Karpas-422 (cell line): ENCODE measurements around the gene STOML2. TPM values are rescaled to one million over a fixed set of nuclear protein-coding genes. Genes with fewer than 3 reads are reported as not detected.

Experiments
- DNase-seq: peaks from one replicate; pipeline ENCODE4 v3.0.0-alpha.2; 2015
- H2AFZ ChIP-seq: fragments of 200-600 bp; sonication (generic); 2 replicates; pipeline ENCODE4 v1.6.1; 2014; ENCODE audit warnings: antibody characterized with exemption, low read length, mixed read lengths
- H3K27ac ChIP-seq: fragments of 200-600 bp; sonication (generic); 2 replicates; pipeline ENCODE4 v1.5.1; 2014; ENCODE audit warnings: mild to moderate bottlenecking, low read length, moderate library complexity
- H3K27me3 ChIP-seq: fragments of 200-600 bp; sonication (generic); 2 replicates; pipeline ENCODE4 v1.6.1; 2014; ENCODE audit warnings: low read length, mixed read lengths
- H3K36me3 ChIP-seq: fragments of 200-600 bp; sonication (generic); 2 replicates; pipeline ENCODE4 v1.6.1; 2014; ENCODE audit warnings: low read length, mixed read lengths; ENCODE audit not compliant: insufficient read depth
- H3K4me1 ChIP-seq: fragments of 200-600 bp; sonication (generic); 2 replicates; pipeline ENCODE4 v1.6.1; 2014; ENCODE audit warnings: mild to moderate bottlenecking, low read length, mixed read lengths
- H3K4me2 ChIP-seq: fragments of 200-600 bp; sonication (generic); 2 replicates; pipeline ENCODE4 v1.6.1; 2014; ENCODE audit warnings: low read length, low read depth, mild to moderate bottlenecking; ENCODE audit not compliant: poor library complexity, severe bottlenecking
- H3K4me3 ChIP-seq: fragments of 200-600 bp; sonication (generic); 2 replicates; pipeline ENCODE4 v1.5.1; 2014; ENCODE audit warnings: mild to moderate bottlenecking, antibody characterized with exemption, low read length, mixed read lengths
- H3K79me2 ChIP-seq: fragments of 200-600 bp; sonication (generic); 2 replicates; pipeline ENCODE4 v1.6.1; 2014; ENCODE audit warnings: mild to moderate bottlenecking, low read length, mixed read lengths
- H3K9ac ChIP-seq: fragments of 200-600 bp; sonication (generic); 2 replicates; pipeline ENCODE4 v1.6.0; 2014; ENCODE audit warnings: low read length
- H3K9me2 ChIP-seq: fragments of 200-600 bp; sonication (generic), shearing (Covaris generic); replicated peaks from 2 replicates; pipeline ENCODE4 v1.6.0; 2014; ENCODE audit warnings: mild to moderate bottlenecking, low read length, moderate library complexity; ENCODE audit not compliant: insufficient read depth
- H3K9me3 ChIP-seq: fragments of 300-700, 200-600 bp; sonication (generic); 2 replicates; pipeline ENCODE4 v1.6.1; 2014; ENCODE audit warnings: low read length, mixed read lengths
- H4K20me1 ChIP-seq: fragments of 200-600 bp; sonication (generic); 2 replicates; pipeline ENCODE4 v1.6.1; 2014; ENCODE audit warnings: mild to moderate bottlenecking, antibody characterized with exemption, low read length, low read depth; ENCODE audit not compliant: insufficient read depth
- total RNA-seq: library from RNA; depleted of rRNA; stranded (reverse); fragments of >200 nt; shearing (Covaris generic); gene quantifications from 2 replicates; pipeline ENCODE4 v1.2.3, GENCODE V29; 2014; ENCODE audit warnings: low replicate concordance

STOML2 gene
- total RNA-seq, 1 experiment from 2014 or later: 141 TPM

DNA sequence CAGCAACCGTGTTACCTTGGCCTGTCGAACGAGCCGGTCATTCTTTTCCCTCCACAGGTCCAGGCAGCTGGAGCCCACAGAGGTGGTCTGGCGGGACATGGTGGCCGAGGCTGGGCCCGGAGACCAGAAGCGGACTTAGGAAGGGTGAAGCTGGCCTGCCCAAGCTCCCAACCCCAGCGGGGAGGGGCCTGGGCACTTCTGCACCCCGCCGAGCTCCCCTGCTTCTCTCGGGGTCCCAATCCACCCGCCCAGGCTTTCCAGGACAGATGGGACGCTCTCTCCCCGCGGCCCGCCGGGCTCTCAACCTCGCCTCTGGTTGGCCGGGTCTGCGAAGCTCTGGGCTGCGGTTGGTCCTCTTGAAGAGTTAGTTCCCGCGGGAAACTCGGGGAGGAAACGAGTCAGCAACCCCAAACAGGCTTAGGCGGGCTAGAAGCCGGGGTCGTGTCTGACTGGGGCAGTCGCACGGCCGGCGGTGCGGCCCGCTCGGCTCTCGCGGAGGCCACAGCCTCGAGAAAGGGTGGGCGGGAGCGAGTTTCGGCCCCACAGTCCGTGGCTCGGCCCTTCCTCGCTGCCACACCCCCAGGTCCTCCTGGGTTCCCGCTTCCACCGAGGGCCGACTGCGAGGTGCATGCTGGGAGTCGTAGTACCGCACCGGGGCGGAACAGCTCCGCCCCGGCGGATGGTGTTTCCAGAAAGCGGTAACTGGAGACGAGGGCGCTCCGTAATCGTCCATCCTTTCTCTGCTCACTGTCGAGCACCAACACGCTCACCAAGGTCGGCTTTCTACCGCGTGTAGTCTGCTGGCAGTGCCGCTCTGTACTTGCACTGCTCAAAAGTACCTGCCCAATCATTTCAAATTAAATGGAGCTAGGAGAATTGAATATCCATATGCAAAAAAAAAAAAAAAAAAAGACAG, 23.2 kb downstream of the STOML2 start, which contains the start of gene FANCG:
Gene FANCG (minus strand): TSS at position 517 of the 916 bp plus-strand sequence. CDS start 418 bp downstream, at position 99.
- H3K4me3 ChIP-seq: peak within 1 kb of the TSS; percentile 82
- peak; percentile 96 for DNase-seq
- H3K9me2 ChIP-seq: no peaks in the 10 kb centered on the region
- peak within 1 kb of the TSS; percentile 80 for H3K9ac ChIP-seq
- H3K4me2 ChIP-seq: peak within 1 kb of the TSS; percentile 88
- H3K79me2 ChIP-seq: peaks cover 31% of the 10 kb centered on the region
- peak within 1 kb of the TSS; percentile 80; the same call in 1 of the 2 replicates for H2AFZ ChIP-seq
- H4K20me1 ChIP-seq: no peaks in the 10 kb centered on the region
- no peaks in the 10 kb centered on the region; the same call in 1 of the 2 replicates for H3K36me3 ChIP-seq
- peak within 1 kb of the TSS; percentile 87 for H3K27ac ChIP-seq
- no peaks in the 10 kb centered on the region for H3K27me3 ChIP-seq
- no peaks in the 10 kb centered on the region for H3K9me3 ChIP-seq
- H3K4me1 ChIP-seq: peaks cover 26% of the 10 kb centered on the region

DNA sequence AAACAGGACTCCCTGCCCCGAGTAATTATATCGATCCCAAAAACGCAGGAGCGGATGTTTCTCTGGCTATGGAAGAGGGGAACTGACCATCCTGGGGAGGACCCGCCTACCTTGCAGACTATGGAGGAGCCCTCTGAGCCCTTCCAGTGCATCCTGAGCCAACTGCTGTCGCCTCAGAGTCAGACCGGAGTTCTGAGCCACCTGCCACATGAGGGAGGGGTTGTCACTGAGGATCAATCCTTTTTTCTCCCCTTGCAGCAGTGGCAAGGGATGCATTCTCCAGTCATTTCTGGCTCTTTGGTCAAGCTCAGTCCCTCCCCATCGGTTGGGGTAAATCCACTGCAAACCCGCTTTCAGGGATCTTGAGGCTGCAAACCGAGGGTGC, 23.9 kb downstream of the STOML2 start:
- Histone ChIP-seq H3K4me1 (peaks cover 26% of the 10 kb centered on the region), H3K4me3 (peak overlapping the region; percentile 82), H3K4me2 (peak overlapping the region; percentile 88), H2AFZ (peak overlapping the region; percentile 80; the same call in 1 of the 2 replicates), H3K27me3 (no peaks in the 10 kb centered on the region), H3K9ac (peak overlapping the region; percentile 80), H3K9me3 (no peaks in the 10 kb centered on the region), H3K9me2 (no peaks in the 10 kb centered on the region), H4K20me1 (no peaks in the 10 kb centered on the region), H3K79me2 (peaks cover 31% of the 10 kb centered on the region), H3K27ac (peak overlapping the region; percentile 87), H3K36me3 (peaks cover 1% of the 10 kb centered on the region; the same call in 1 of the 2 replicates)
- DNase-seq: peak; percentile 53

DNA sequence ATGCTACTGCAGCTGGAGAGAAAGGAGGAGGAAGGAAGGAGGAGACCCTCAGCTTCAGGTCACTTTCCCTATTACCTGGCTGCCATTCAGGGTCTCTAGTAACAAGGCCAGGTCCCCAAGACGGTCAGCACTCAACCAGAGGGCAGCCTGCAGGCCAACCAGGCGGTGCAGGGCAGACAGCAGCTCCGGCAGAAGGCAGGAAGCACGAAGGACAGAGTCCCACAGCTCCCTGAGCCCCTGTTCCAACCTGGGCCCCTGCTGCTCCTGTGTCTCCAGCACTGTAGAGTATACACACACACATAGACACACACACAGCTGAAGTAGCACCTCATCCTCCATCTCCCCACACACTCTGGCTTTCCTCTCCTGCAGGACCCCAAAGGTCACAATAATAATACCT, 24.9 kb downstream of the STOML2 start:
- DNase-seq: no peak
- H3K36me3 ChIP-seq: peaks cover 4% of the 10 kb centered on the region; the same call in 1 of the 2 replicates
- H3K9me3 ChIP-seq: no peaks in the 10 kb centered on the region
- peak overlapping the region; percentile 88 for H3K4me2 ChIP-seq
- no peak overlapping the region for H2AFZ ChIP-seq
- H3K79me2 ChIP-seq: peaks cover 31% of the 10 kb centered on the region
- H3K4me3 ChIP-seq: peak overlapping the region; percentile 82
- peaks cover 30% of the 10 kb centered on the region for H3K4me1 ChIP-seq
- H3K27ac ChIP-seq: no peak overlapping the region
- H4K20me1 ChIP-seq: no peaks in the 10 kb centered on the region
- H3K9me2 ChIP-seq: no peaks in the 10 kb centered on the region
- H3K27me3 ChIP-seq: no peaks in the 10 kb centered on the region
- peak overlapping the region; percentile 80 for H3K9ac ChIP-seq

DNA sequence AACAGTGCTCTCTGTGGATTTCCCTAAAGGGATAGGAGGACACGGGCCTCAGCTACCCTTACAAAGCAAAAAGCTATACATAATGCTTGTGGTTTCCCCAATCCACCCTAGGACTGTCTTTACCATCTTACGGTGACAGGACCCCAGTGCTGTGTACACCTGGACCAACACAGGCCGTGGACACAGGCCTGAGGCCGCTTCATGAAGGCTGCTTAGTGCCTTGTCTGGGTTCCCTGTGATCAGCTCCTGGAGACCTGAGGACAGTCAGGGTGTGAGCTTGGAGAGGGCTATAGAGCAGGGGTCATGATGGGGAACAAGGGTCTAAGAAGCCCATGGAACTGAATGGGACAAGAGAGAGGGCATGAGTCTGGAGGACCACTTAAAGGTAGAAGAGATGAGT, 26.1 kb downstream of the STOML2 start:
- Histone ChIP-seq H3K4me2 (no peak overlapping the region), H3K36me3 (peaks cover 4% of the 10 kb centered on the region; the same call in 1 of the 2 replicates)

DNA sequence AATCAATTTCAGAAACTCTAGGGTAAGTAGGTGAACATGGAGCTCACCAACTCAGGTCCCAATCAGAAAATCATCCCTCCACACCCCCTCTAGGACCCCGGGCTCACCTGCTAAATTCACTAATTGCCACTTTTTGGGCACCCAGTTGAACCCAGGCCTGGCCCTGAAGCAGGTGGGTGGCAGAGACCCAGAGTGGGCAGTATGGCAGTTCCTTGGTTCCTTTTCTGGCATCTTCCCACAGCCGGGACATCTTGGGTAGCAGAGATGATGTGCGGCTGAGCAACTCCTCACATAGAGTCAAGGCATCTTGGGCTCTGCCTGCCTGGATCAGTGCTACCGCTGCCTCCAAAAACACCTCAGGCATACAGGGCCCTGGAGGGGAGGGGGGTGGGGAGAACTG, 27.6 kb downstream of the STOML2 start:
- no peak overlapping the region for H3K4me3 ChIP-seq
- peaks cover 50% of the 10 kb centered on the region for H3K79me2 ChIP-seq
- H3K9ac ChIP-seq: no peak overlapping the region
- no peak overlapping the region for H3K4me2 ChIP-seq
- H3K9me3 ChIP-seq: no peaks in the 10 kb centered on the region
- no peaks in the 10 kb centered on the region for H3K9me2 ChIP-seq
- H3K27ac ChIP-seq: no peak overlapping the region
- no peaks in the 10 kb centered on the region for H3K27me3 ChIP-seq
- H3K4me1 ChIP-seq: peaks cover 36% of the 10 kb centered on the region
- H2AFZ ChIP-seq: no peak overlapping the region
- peaks cover 4% of the 10 kb centered on the region; the same call in 1 of the 2 replicates for H3K36me3 ChIP-seq
- peaks cover 14% of the 10 kb centered on the region for H4K20me1 ChIP-seq
- no peak for DNase-seq

More for the DNA sequence above, 26.1 kb downstream of the STOML2 start:
- no peaks in the 10 kb centered on the region for H3K27me3 ChIP-seq
- H3K27ac ChIP-seq: no peak overlapping the region
- H3K9me3 ChIP-seq: no peaks in the 10 kb centered on the region
- H3K9ac ChIP-seq: no peak overlapping the region
- no peak overlapping the region for H2AFZ ChIP-seq
- no peaks in the 10 kb centered on the region for H4K20me1 ChIP-seq
- H3K9me2 ChIP-seq: no peaks in the 10 kb centered on the region
- H3K79me2 ChIP-seq: peaks cover 35% of the 10 kb centered on the region
- no peak for DNase-seq
- peaks cover 33% of the 10 kb centered on the region for H3K4me1 ChIP-seq
- no peak overlapping the region for H3K4me3 ChIP-seq

DNA sequence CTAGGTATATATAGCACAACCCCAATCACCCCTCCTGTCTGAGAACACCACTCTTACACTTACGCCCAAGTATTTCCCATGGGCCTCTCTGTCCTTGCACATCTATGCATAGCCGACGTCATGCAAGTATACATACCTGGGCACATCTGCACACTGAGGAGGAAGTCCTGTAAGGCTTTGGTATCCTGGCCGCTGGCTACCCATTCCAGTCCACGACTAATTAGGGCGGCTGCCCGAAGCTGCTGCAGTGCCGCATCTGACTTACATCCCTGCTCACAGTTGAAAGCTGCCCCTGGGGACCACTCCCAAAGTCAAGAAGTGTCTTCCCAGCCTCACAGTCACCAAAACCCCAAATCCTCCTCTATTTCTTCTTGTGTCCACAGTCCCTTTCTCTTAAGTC, 28.1 kb downstream of the STOML2 start:
- Histone ChIP-seq H3K79me2 (peaks cover 56% of the 10 kb centered on the region), H4K20me1 (peaks cover 19% of the 10 kb centered on the region), H3K9me3 (no peaks in the 10 kb centered on the region), H3K4me2 (no peak overlapping the region), H3K9ac (no peak overlapping the region), H3K27me3 (no peaks in the 10 kb centered on the region), H3K4me1 (peaks cover 38% of the 10 kb centered on the region), H2AFZ (no peak overlapping the region), H3K27ac (no peak overlapping the region), H3K4me3 (no peak overlapping the region), H3K9me2 (no peaks in the 10 kb centered on the region), H3K36me3 (peaks cover 9% of the 10 kb centered on the region; the same call in 1 of the 2 replicates)
- no peak for DNase-seq

DNA sequence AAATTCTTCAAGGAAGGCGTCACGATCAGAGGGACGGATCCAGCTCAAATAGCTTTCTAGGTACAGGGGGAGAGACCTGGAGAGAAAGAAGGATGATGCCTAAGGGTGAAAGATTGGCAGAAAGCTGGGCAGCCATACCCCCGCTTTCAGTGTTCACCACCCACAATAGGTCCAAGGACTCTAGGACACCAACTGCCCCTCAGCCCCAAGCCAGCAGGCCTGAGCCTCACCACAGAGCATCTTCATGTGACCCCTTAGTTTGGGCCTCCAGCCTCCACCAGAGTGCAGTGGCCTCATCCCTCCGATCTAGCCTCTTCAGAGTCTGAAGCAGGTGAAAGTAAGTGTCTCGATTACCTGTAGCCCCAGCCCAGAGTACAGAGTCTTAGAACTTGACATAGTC, 28.8 kb downstream of the STOML2 start:
- H3K9me2 ChIP-seq: no peaks in the 10 kb centered on the region
- H3K27ac ChIP-seq: no peak overlapping the region
- DNase-seq: no peak
- H3K4me2 ChIP-seq: no peak overlapping the region
- peaks cover 26% of the 10 kb centered on the region for H4K20me1 ChIP-seq
- peaks cover 57% of the 10 kb centered on the region for H3K79me2 ChIP-seq
- H3K9ac ChIP-seq: no peak overlapping the region
- no peaks in the 10 kb centered on the region for H3K27me3 ChIP-seq
- no peak overlapping the region for H3K4me3 ChIP-seq
- peaks cover 12% of the 10 kb centered on the region; the same call in 1 of the 2 replicates for H3K36me3 ChIP-seq
- no peak overlapping the region for H2AFZ ChIP-seq
- no peaks in the 10 kb centered on the region for H3K9me3 ChIP-seq
- peaks cover 40% of the 10 kb centered on the region for H3K4me1 ChIP-seq

GRCh38 chr9:35073279-35073612, 29.7 kb downstream of the STOML2 start:
- Histone ChIP-seq H3K79me2 (peaks cover 57% of the 10 kb centered on the region), H3K9me2 (no peaks in the 10 kb centered on the region)

More at GRCh38 chr9:35073279-35073612, 29.7 kb downstream of the STOML2 start:
- H3K4me2 ChIP-seq: peak overlapping the region; percentile 52
- peak overlapping the region; percentile 17; the same call in 1 of the 2 replicates for H3K9ac ChIP-seq
- H3K36me3 ChIP-seq: peaks cover 19% of the 10 kb centered on the region; the same call in 1 of the 2 replicates
- DNase-seq: no peak
- H3K27ac ChIP-seq: peak overlapping the region; percentile 64
- H3K27me3 ChIP-seq: no peaks in the 10 kb centered on the region
- peak overlapping the region; percentile 35; the same call in 1 of the 2 replicates for H3K4me3 ChIP-seq
- peaks cover 31% of the 10 kb centered on the region for H3K4me1 ChIP-seq
- H3K9me3 ChIP-seq: no peaks in the 10 kb centered on the region
- peaks cover 35% of the 10 kb centered on the region for H4K20me1 ChIP-seq
- H2AFZ ChIP-seq: no peak overlapping the region
